ENCODE results near the gene PLAAT3. TPM values are rescaled to one million over a fixed set of nuclear protein-coding genes. Genes with fewer than 3 reads are reported as not detected.
"Not testable (repeated sequence)": the region's sequence is repeated elsewhere in the genome, so short reads cannot be mapped to it uniquely, and the experiment has no call there.

Gene PLAAT3
- total RNA-seq, 4 donors from 2014 or later = 58.0 to 76.5 (median 67.5) TPM

DNA sequence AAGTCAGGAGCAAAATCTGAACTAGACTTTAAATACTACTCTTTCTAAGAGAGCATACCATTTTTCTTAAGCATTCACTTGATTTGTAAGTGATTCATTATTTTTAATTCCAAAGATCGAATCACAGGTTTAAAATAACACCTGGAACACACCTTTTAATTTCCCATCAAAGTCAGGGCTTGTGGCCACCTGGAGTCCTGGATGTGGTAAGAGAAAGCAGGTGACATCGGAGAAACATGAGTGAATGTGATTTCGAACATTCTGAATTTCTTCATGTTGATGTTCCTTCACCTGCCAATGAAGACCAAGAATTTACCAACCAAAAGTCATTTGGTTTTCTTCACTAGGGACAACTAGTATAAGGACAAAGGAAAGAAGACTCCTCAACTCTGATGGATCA, 29.0 kb upstream of the PLAAT3 start:
- TF ChIP-seq CTCF (IDR thresholded peaks at IDR 0.05 in 4 of 5, conservative IDR thresholded peaks at IDR 0.05 in 1 of 5) = no peak
- no peak for TF ChIP-seq POLR2A (IDR thresholded peaks at IDR 0.05)
- no peak for ATAC-seq
- H3K4me1 ChIP-seq = no peaks in the 10 kb centered on the region
- in situ Hi-C loops (cut with MboI; ENCODE audit: low sequenced_read_pairs in 4 of 4) (loop anchor here in 2 of 4 donors (10.0 to 25.0 kb wide), 2 partner anchors 92 to 94 kb away; no protein-coding TSS in a partner anchor), intact Hi-C loops (cut with DNase I; ENCODE audit: low total_unique reads) (no loop called here)
- no peak for DNase-seq
- no peaks in the 10 kb centered on the region for H3K27me3 ChIP-seq
- no peak overlapping the region for H3K4me3 ChIP-seq
- H3K9me3 ChIP-seq = no peaks in the 10 kb centered on the region
- peaks cover 0 to 68% of the 10 kb centered on the region in 2 donors for H3K36me3 ChIP-seq
- H3K27ac ChIP-seq = no peak overlapping the region

DNA sequence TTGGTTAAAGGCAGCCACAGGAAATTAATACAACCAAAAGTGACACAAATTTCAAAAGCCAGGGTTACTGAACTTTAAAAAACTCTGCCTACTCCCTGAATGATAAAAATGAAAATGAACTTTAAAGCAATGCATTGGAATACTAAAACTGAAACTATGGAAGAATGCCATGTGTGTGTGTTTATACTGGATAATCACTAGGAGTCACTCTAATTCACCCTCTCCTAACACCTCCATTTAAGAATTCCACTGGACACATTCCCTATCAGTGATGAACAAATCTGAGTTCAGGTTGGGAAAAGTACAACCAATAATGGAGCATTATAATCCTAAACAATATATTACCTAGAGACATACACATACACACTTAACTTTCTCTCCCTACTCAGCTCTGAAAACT, 27.5 kb upstream of the PLAAT3 start:
- in situ Hi-C loops (cut with MboI; ENCODE audit: low sequenced_read_pairs in 4 of 4) (loop anchor here in 2 of 4 donors (10.0 to 25.0 kb wide), 2 partner anchors 93 to 96 kb away; no protein-coding TSS in a partner anchor), intact Hi-C loops (cut with DNase I; ENCODE audit: low total_unique reads) (no loop called here)
- no peak for ATAC-seq
- TF ChIP-seq CTCF (IDR thresholded peaks at IDR 0.05 in 4 of 5, conservative IDR thresholded peaks at IDR 0.05 in 1 of 5) = no peak
- no peak for TF ChIP-seq POLR2A (IDR thresholded peaks at IDR 0.05)
- H3K4me3 ChIP-seq = no peak overlapping the region
- H3K27ac ChIP-seq = no peak overlapping the region
- no peak for DNase-seq
- no peaks in the 10 kb centered on the region for H3K27me3 ChIP-seq
- H3K9me3 ChIP-seq = no peaks in the 10 kb centered on the region
- H3K36me3 ChIP-seq = peaks cover 0 to 59% of the 10 kb centered on the region in 2 donors
- H3K4me1 ChIP-seq = no peaks in the 10 kb centered on the region

- Histone ChIP-seq H3K4me1 (no peaks in the 10 kb centered on the region), H3K27me3 (no peaks in the 10 kb centered on the region), H3K9me3 (no peaks in the 10 kb centered on the region), H3K36me3 (peaks cover 0 to 58% of the 10 kb centered on the region in 2 donors), H3K4me3 (no peak overlapping the region), H3K27ac (no peak overlapping the region)
- no peak for TF ChIP-seq POLR2A (IDR thresholded peaks at IDR 0.05)
- peak in 4 of 5 experiments; percentile 8 to 60 (median 25) for TF ChIP-seq CTCF (IDR thresholded peaks at IDR 0.05 in 4 of 5, conservative IDR thresholded peaks at IDR 0.05 in 1 of 5)
- DNase-seq (no peak), ATAC-seq (no peak)
- intact Hi-C loops (cut with DNase I; ENCODE audit: low total_unique reads) = loop anchor here (2.0 kb wide), 1 partner anchor 99 kb away; no protein-coding TSS in a partner anchor
- in situ Hi-C loops (cut with MboI; ENCODE audit: low sequenced_read_pairs in 4 of 4) = loop anchor here in 3 of 4 donors (5.0 to 25.0 kb wide), 3 partner anchors 98 to 162 kb away; no protein-coding TSS in a partner anchor
Observed at GRCh38 chr11:63639199-63639832, 25.1 kb upstream of the PLAAT3 start.

GRCh38 chr11:63638436-63638835, 24.2 kb upstream of the PLAAT3 start:
- not testable (repeated sequence) for H3K9me3 ChIP-seq, H3K27ac ChIP-seq, ATAC-seq, H3K27me3 ChIP-seq, H3K4me3 ChIP-seq, DNase-seq, H3K4me1 ChIP-seq
- peaks cover 0 to 52% of the 10 kb centered on the region in 2 donors for H3K36me3 ChIP-seq
- in situ Hi-C loops (cut with MboI; ENCODE audit: low sequenced_read_pairs in 4 of 4) (loop anchor here in 3 of 4 donors (5.0 to 25.0 kb wide), 3 partner anchors 99 to 161 kb away; no protein-coding TSS in a partner anchor), intact Hi-C loops (cut with DNase I; ENCODE audit: low total_unique reads) (loop anchor here (2.0 kb wide), 1 partner anchor 100 kb away; no protein-coding TSS in a partner anchor)

- DNase-seq (peak in 1 of 2 donors; percentile 40), ATAC-seq (peak; percentile 60 to 66)
- intact Hi-C loops (cut with DNase I; ENCODE audit: low total_unique reads) (loop anchor here (1.0 kb wide), 1 partner anchor 158 kb away; no protein-coding TSS in a partner anchor), in situ Hi-C loops (cut with MboI; ENCODE audit: low sequenced_read_pairs in 4 of 4) (loop anchor here in 3 of 4 donors (5.0 to 25.0 kb wide), 3 partner anchors 101 to 159 kb away; no protein-coding TSS in a partner anchor)
- Histone ChIP-seq H3K36me3 (peaks cover 0 to 53% of the 10 kb centered on the region in 2 donors), H3K4me1 (no peaks in the 10 kb centered on the region), H3K27ac (no peak overlapping the region), H3K9me3 (no peaks in the 10 kb centered on the region), H3K27me3 (no peaks in the 10 kb centered on the region), H3K4me3 (no peak overlapping the region)
- peak; percentile 61 to 76 (median 68) for TF ChIP-seq CTCF (IDR thresholded peaks at IDR 0.05 in 4 of 5, conservative IDR thresholded peaks at IDR 0.05 in 1 of 5)
- TF ChIP-seq POLR2A (IDR thresholded peaks at IDR 0.05) = no peak
Observed at GRCh38 chr11:63635762-63636465, 21.7 kb upstream of the PLAAT3 start.
